ENCODE data around the gene PRDM16. TPM values are rescaled to one million over a fixed set of nuclear protein-coding genes. Genes with fewer than 3 reads are reported as not detected.

Gene PRDM16
- total RNA-seq, 1 experiment from 2014 or later = 0.17 TPM

DNA sequence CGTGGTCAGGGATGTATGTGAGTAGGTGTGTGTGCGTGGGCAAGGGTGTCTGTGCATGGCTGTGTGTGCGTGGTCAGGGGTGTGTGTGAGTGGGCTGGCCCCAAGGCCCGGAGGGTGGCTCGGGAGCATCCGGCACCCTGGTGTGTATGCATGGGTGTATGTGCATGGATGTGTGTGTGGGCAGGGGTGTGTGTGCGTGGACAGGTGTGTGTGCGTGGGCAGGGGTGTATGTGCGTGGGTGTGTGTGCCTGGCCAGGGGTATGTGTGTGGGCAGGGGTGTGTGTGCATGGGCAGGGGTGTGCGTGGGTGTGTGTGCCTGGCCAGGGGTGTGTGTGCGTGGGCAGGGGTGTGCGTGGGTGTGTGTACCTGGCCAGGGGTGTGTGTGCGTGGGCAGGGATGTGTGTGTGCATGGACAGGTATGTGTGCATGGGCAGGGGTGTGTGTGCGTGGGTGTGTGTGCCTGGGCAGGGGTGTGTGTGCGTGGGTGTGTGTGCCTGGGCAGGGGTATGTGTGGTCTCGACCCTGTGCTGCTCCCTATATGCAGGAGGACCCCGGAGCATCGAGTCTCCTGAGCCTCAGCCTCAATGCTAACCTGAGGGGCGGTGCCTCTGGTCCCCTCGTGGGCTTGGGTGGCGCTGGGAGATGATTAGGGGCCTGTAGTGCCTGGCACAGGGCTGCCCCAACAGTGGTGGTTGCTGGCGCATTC is 401.8 kb downstream of the PRDM16 start:
- H3K18ac ChIP-seq (ENCODE audit: insufficient read length, low read depth, low read length) = peak overlapping the region; percentile 90
- peak overlapping the region; percentile 30 for H2BK5ac ChIP-seq (ENCODE audit: insufficient read length, low read length)
- no peak overlapping the region for H3T11ph ChIP-seq (ENCODE audit: low read length)
- H3K23me2 ChIP-seq (ENCODE audit: insufficient read length, low read depth, low read length, poor library complexity, severe bottlenecking) = no peaks in the 10 kb centered on the region
- H4K20me1 ChIP-seq (ENCODE audit: control insufficient read depth, insufficient read depth, insufficient read length) = peaks cover 4% of the 10 kb centered on the region
- no peaks in the 10 kb centered on the region for H3K79me1 ChIP-seq (ENCODE audit: insufficient read depth, low read depth, low read length, poor library complexity, severe bottlenecking)
- no peak overlapping the region for H4K91ac ChIP-seq (ENCODE audit: insufficient read length, low read depth, low read length)
- no peak overlapping the region for H2BK15ac ChIP-seq (ENCODE audit: low read depth, low read length)
- H3K4ac ChIP-seq (ENCODE audit: low read depth, low read length) = 0 out of 2 replicates have a peak overlapping the region, but pooled peaks have one; percentile 27
- Mint-ChIP-seq H3K4me3 (no peak overlapping the region; a peak in 2 of 5 replicates), H3K9me3 (no peaks in the 10 kb centered on the region), H3K27ac (peak overlapping the region; percentile 87 to 93 (median 87); a peak in 6 of 7 replicates), H3K36me3 (ENCODE audit: insufficient read depth in 1 of 3, low read depth in 3 of 3) (peaks cover 4 to 37% (median 21%) of the 10 kb centered on the region in 3 experiments; a peak in 5 of 7 replicates), H3K4me1 (peaks cover 13 to 16% of the 10 kb centered on the region in 2 experiments), H3K27me3 (ENCODE audit: low read depth) (no peaks in the 10 kb centered on the region)
- H3K56ac ChIP-seq (ENCODE audit: insufficient read length, low read depth, low read length) = no peak overlapping the region
- no peak overlapping the region for H3K27ac ChIP-seq (ENCODE audit: insufficient read length, low read depth, low read length)
- peaks cover 5% of the 10 kb centered on the region; the same call in 1 of the 2 replicates for H3K4me1 ChIP-seq (ENCODE audit: insufficient read depth, low read length)
- no CpG with 5 or more reads among the region's 22 CpGs for WGBS (ENCODE audit: extremely low coverage, insufficient read length, low lambda C conversion rate)
- H3K4me2 ChIP-seq (ENCODE audit: insufficient read depth, insufficient read length, low read length) = no peak overlapping the region
- H4K5ac ChIP-seq (ENCODE audit: insufficient read length, low read depth, low read length) = peak overlapping the region; percentile 1
- no peaks in the 10 kb centered on the region for H3K9me3 ChIP-seq (ENCODE audit: control insufficient read depth, low read depth, low read length)
- no peak overlapping the region for H2BK20ac ChIP-seq (ENCODE audit: low read depth, low read length, poor library complexity, severe bottlenecking)
- TF ChIP-seq, protein P1, sequence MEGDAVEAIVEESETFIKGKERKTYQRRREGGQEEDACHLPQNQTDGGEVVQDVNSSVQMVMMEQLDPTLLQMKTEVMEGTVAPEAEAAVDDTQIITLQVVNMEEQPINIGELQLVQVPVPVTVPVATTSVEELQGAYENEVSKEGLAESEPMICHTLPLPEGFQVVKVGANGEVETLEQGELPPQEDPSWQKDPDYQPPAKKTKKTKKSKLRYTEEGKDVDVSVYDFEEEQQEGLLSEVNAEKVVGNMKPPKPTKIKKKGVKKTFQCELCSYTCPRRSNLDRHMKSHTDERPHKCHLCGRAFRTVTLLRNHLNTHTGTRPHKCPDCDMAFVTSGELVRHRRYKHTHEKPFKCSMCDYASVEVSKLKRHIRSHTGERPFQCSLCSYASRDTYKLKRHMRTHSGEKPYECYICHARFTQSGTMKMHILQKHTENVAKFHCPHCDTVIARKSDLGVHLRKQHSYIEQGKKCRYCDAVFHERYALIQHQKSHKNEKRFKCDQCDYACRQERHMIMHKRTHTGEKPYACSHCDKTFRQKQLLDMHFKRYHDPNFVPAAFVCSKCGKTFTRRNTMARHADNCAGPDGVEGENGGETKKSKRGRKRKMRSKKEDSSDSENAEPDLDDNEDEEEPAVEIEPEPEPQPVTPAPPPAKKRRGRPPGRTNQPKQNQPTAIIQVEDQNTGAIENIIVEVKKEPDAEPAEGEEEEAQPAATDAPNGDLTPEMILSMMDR (conservative IDR thresholded peaks at IDR 0.05) = no peak
- peak overlapping the region; percentile 10; the same call in 1 of the 2 replicates for H3K14ac ChIP-seq (ENCODE audit: insufficient read depth, low read length)
- no peak overlapping the region for H3K9ac ChIP-seq (ENCODE audit: extremely low read depth, insufficient read length, low read length)
- no peak overlapping the region for H2BK12ac ChIP-seq (ENCODE audit: insufficient read length, low read depth, low read length)
- no peak overlapping the region for H2AK5ac ChIP-seq (ENCODE audit: insufficient read length, low read length)
- DNase-seq = no peak
- H2BK120ac ChIP-seq (ENCODE audit: low read depth, low read length, poor library complexity, severe bottlenecking) = no peak overlapping the region
- no peak overlapping the region for H2AFZ ChIP-seq (ENCODE audit: low read length)
- no peak overlapping the region for H3K23ac ChIP-seq (ENCODE audit: insufficient read length, low read depth, low read length)
- no peaks in the 10 kb centered on the region for H3K27me3 ChIP-seq (ENCODE audit: insufficient read depth, low read length)
- no peak overlapping the region for H4K8ac ChIP-seq (replicated peaks; ENCODE audit: insufficient read length, low read depth, low read length)
- H3K79me2 ChIP-seq (ENCODE audit: insufficient read depth, low read length) = no peaks in the 10 kb centered on the region

Measured in H9 (cell line).